ENCODE results near the gene CDH4.

CDH4 gene

GRCh38 chr20:61800359-61801064, 548.5 kb downstream of the CDH4 start:
- Histone ChIP-seq H3K9ac (ENCODE audit: low read length) (no peak overlapping the region), H3K4me2 (ENCODE audit: low read depth, low read length, poor library complexity, severe bottlenecking) (no peak overlapping the region), H3K27me3 (ENCODE audit: low read length) (no peaks in the 10 kb centered on the region), H3K27ac (ENCODE audit: low read depth, low read length) (no peak overlapping the region), H2AFZ (ENCODE audit: low read depth, low read length, severe bottlenecking) (no peak overlapping the region), H3K79me2 (ENCODE audit: insufficient read depth, low read length) (no peaks in the 10 kb centered on the region), H3K9me3 (ENCODE audit: insufficient read depth, low read length) (no peaks in the 10 kb centered on the region), H4K20me1 (ENCODE audit: low read depth, low read length) (no peaks in the 10 kb centered on the region), H3K9me2 (replicated peaks; ENCODE audit: insufficient read depth, low read length) (no peaks in the 10 kb centered on the region), H3K36me3 (ENCODE audit: low read length) (no peaks in the 10 kb centered on the region), H3F3A (ENCODE audit: insufficient read depth) (no peaks in the 10 kb centered on the region), H3K4me3 (ENCODE audit: insufficient read depth, low read length, poor library complexity, severe bottlenecking) (no peak overlapping the region)
- TF ChIP-seq CTCF (IDR thresholded peaks at IDR 0.05; ENCODE audit: insufficient read depth, low read length, poor library complexity, severe bottlenecking), result no peak
- TF ChIP-seq EZH2phosphoT487 (conservative IDR thresholded peaks at IDR 0.05; ENCODE audit: low read length), result no peak

- no peak overlapping the region for H3K4me3 ChIP-seq (ENCODE audit: insufficient read depth, low read length, poor library complexity, severe bottlenecking)
- H3K27me3 ChIP-seq (ENCODE audit: low read length), result no peaks in the 10 kb centered on the region
- no peaks in the 10 kb centered on the region for H4K20me1 ChIP-seq (ENCODE audit: low read depth, low read length)
- H2AFZ ChIP-seq (ENCODE audit: low read depth, low read length, severe bottlenecking), result no peak overlapping the region
- no peaks in the 10 kb centered on the region for H3K79me2 ChIP-seq (ENCODE audit: insufficient read depth, low read length)
- H3K27ac ChIP-seq (ENCODE audit: low read depth, low read length), result no peak overlapping the region
- TF ChIP-seq EZH2phosphoT487 (conservative IDR thresholded peaks at IDR 0.05; ENCODE audit: low read length) (no peak), CTCF (IDR thresholded peaks at IDR 0.05; ENCODE audit: insufficient read depth, low read length, poor library complexity, severe bottlenecking) (no peak)
- H3K4me2 ChIP-seq (ENCODE audit: low read depth, low read length, poor library complexity, severe bottlenecking), result no peak overlapping the region
- no peaks in the 10 kb centered on the region for H3K9me2 ChIP-seq (replicated peaks; ENCODE audit: insufficient read depth, low read length)
- H3K36me3 ChIP-seq (ENCODE audit: low read length), result no peaks in the 10 kb centered on the region
- no peaks in the 10 kb centered on the region for H3F3A ChIP-seq (ENCODE audit: insufficient read depth)
- H3K9me3 ChIP-seq (ENCODE audit: insufficient read depth, low read length), result no peaks in the 10 kb centered on the region
- H3K9ac ChIP-seq (ENCODE audit: low read length), result no peak overlapping the region
Measured at GRCh38 chr20:61801065-61801360, 549.0 kb downstream of the CDH4 start.

- no peaks in the 10 kb centered on the region for H3K79me2 ChIP-seq (ENCODE audit: insufficient read depth, low read length)
- no peaks in the 10 kb centered on the region for H3K36me3 ChIP-seq (ENCODE audit: low read length)
- H3K27me3 ChIP-seq (ENCODE audit: low read length), result no peaks in the 10 kb centered on the region
- H3K4me3 ChIP-seq (ENCODE audit: insufficient read depth, low read length, poor library complexity, severe bottlenecking), result no peak overlapping the region
- H3K9ac ChIP-seq (ENCODE audit: low read length), result no peak overlapping the region
- H3K4me2 ChIP-seq (ENCODE audit: low read depth, low read length, poor library complexity, severe bottlenecking), result no peak overlapping the region
- H3K9me3 ChIP-seq (ENCODE audit: insufficient read depth, low read length), result no peaks in the 10 kb centered on the region
- H2AFZ ChIP-seq (ENCODE audit: low read depth, low read length, severe bottlenecking), result no peak overlapping the region
- TF ChIP-seq EZH2phosphoT487 (conservative IDR thresholded peaks at IDR 0.05; ENCODE audit: low read length), result no peak
- no peak for TF ChIP-seq CTCF (IDR thresholded peaks at IDR 0.05; ENCODE audit: insufficient read depth, low read length, poor library complexity, severe bottlenecking)
- H3K9me2 ChIP-seq (replicated peaks; ENCODE audit: insufficient read depth, low read length), result no peaks in the 10 kb centered on the region
- H4K20me1 ChIP-seq (ENCODE audit: low read depth, low read length), result no peaks in the 10 kb centered on the region
- H3K27ac ChIP-seq (ENCODE audit: low read depth, low read length), result no peak overlapping the region
- no peaks in the 10 kb centered on the region for H3F3A ChIP-seq (ENCODE audit: insufficient read depth)
Measured at GRCh38 chr20:61801428-61801827, 549.4 kb downstream of the CDH4 start.
